PC-9 (cell line): Measurements from ENCODE around the gene APEH. TPM values are rescaled to one million over a fixed set of nuclear protein-coding genes. Genes with fewer than 3 reads are reported as not detected.

Experiments used
- BruUV-seq: library from RNA; stranded (reverse); fragments of 400-500 nt; replicated peaks from 2 replicates; lab custom pipeline; 2021; lab: Mats Ljungman, UMichigan
- CTCF ChIA-PET: fragments of 300-600 bp; sonication (Branson Sonifier 250); formaldehyde crosslinking; loops from one replicate; lab custom pipeline; 2022; ENCODE audit warnings: antibody characterized with exemption; lab: Charles Lee
- POLR2A ChIA-PET: fragments of 300-600 bp; sonication (Branson Sonifier 250); formaldehyde crosslinking; loops from one replicate; lab custom pipeline; 2022; ENCODE audit warnings: antibody characterized with exemption; ENCODE audit not compliant: unreplicated experiment; lab: Charles Lee
- DNase-seq, 2 experiments: peaks; one replicate each; pipeline versions ENCODE4 v3.0.0 to v3.0.0-alpha.2; 2015 to 2022; ENCODE audit warnings: mixed read lengths in 1 of 2
- H2AFZ ChIP-seq: fragments of 200-600 bp; sonication (generic); 2 replicates; pipeline ENCODE4 v1.8.1; 2017; ENCODE audit warnings: antibody characterized with exemption
- H3F3A ChIP-seq: fragments of 200-600 bp; sonication (generic); 2 replicates; pipeline ENCODE4 v1.8.1; 2017; ENCODE audit warnings: antibody characterized with exemption, mild to moderate bottlenecking, low read depth; ENCODE audit not compliant: insufficient read depth
- H3K27ac ChIP-seq: fragments of 200-600 bp; sonication (generic); 2 replicates; pipeline ENCODE4 v1.6.1; 2016; ENCODE audit warnings: mixed run types
- H3K27me3 ChIP-seq: fragments of 200-600 bp; sonication (generic); 2 replicates; pipeline ENCODE4 v1.6.1; 2016; ENCODE audit warnings: low read depth, mixed run types; ENCODE audit not compliant: insufficient read depth
- H3K36me3 ChIP-seq: fragments of 200-600 bp; sonication (generic); 2 replicates; pipeline ENCODE4 v1.6.1; 2016; ENCODE audit warnings: low read depth, mixed run types
- H3K4me1 ChIP-seq: fragments of 200-600 bp; sonication (generic); replicated peaks from 2 replicates; pipeline ENCODE4 v1.6.1; 2016; ENCODE audit warnings: mixed run types; ENCODE audit not compliant: insufficient read depth
- H3K4me2 ChIP-seq: fragments of 200-600 bp; sonication (generic); 2 replicates; pipeline ENCODE4 v1.6.1; 2017; ENCODE audit warnings: mixed run types
- H3K4me3 ChIP-seq: fragments of 200-600 bp; sonication (generic); 2 replicates; pipeline ENCODE4 v1.6.1; 2016; ENCODE audit warnings: mixed run types
- H3K79me2 ChIP-seq: fragments of 200-600 bp; sonication (generic); 2 replicates; pipeline ENCODE4 v1.6.1; 2017; ENCODE audit warnings: low read depth, mixed run types
- H3K9me2 ChIP-seq: fragments of 200-600 bp; sonication (generic); 2 replicates; pipeline ENCODE4 v1.8.1; 2017; ENCODE audit warnings: mild to moderate bottlenecking; ENCODE audit not compliant: insufficient read depth
- H3K9me3 ChIP-seq: fragments of 200-600 bp; sonication (generic); 2 replicates; pipeline ENCODE4 v1.8.1; 2016; ENCODE audit warnings: low read depth; ENCODE audit not compliant: insufficient read depth
- H4K20me1 ChIP-seq: fragments of 200-600 bp; sonication (generic); 2 replicates; pipeline ENCODE4 v1.8.1; 2017; ENCODE audit not compliant: insufficient read depth
- EZH2 ChIP-seq: fragments of 200-600 bp; sonication (generic); IDR thresholded peaks from 2 replicates; pipeline ENCODE4 v1.8.0; 2017; ENCODE audit warnings: antibody characterized with exemption, low read depth
- intact Hi-C: fragments of 100-400 bp; cut with micrococcal nuclease; formaldehyde crosslinking; loops from one replicate; pipeline ENCODE4 v1.10.0; 2022; ENCODE audit not compliant: unreplicated experiment
- total RNA-seq: library from RNA; stranded (reverse); gene quantifications from 2 replicates; pipeline ENCODE4 v1.2.3, GENCODE V29; 2021
- TF ChIP-seq, protein P1 (sequence below): fragments of 200-600 bp; sonication (generic); conservative IDR thresholded peaks from 2 replicates; pipeline ENCODE4 v1.6.1; 2017; ENCODE audit warnings: mixed run types, antibody characterized with exemption, mild to moderate bottlenecking, moderate library complexity

APEH gene
- total RNA-seq, 1 experiment from 2014 or later, result 131 TPM

DNA sequence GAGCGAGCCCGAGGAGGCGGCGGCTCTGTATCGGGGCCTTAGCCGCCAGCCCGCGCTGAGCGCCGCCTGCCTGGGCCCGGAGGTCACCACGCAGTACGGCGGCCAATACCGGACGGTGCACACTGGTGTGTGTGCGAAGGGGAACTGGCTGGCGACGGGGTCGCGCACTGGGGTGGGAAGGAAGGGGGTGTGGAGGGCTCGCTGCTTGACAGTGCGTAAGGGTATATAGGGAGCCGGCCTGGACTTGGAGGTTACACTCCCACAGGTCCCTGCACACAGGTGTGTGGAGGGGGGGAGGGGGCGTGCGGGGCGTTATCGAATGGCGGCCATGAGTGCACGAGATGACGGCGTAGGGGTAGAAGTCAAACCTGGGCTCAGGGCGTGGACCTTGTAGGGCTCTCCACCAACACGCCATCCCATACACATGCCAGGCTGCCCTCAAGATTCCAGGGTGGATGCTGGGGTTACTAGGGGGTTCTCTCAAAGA is 389 bp downstream of the APEH start:
- Histone ChIP-seq H3K27ac (no peak overlapping the region), H3K36me3 (no peaks in the 10 kb centered on the region; the same call in 1 of the 2 replicates), H4K20me1 (peaks cover 7% of the 10 kb centered on the region; the same call in 1 of the 2 replicates), H2AFZ (peak overlapping the region; percentile 83), H3K79me2 (peaks cover 21% of the 10 kb centered on the region; the same call in 1 of the 2 replicates), H3K9me3 (no peaks in the 10 kb centered on the region), H3K9me2 (no peaks in the 10 kb centered on the region), H3K27me3 (no peaks in the 10 kb centered on the region), H3K4me1 (peaks cover 14% of the 10 kb centered on the region), H3F3A (peaks cover 8% of the 10 kb centered on the region; the same call in 1 of the 2 replicates), H3K4me3 (peak overlapping the region; percentile 86), H3K4me2 (peak overlapping the region; percentile 79)
- no peak for TF ChIP-seq EZH2
- TF ChIP-seq, protein P1, sequence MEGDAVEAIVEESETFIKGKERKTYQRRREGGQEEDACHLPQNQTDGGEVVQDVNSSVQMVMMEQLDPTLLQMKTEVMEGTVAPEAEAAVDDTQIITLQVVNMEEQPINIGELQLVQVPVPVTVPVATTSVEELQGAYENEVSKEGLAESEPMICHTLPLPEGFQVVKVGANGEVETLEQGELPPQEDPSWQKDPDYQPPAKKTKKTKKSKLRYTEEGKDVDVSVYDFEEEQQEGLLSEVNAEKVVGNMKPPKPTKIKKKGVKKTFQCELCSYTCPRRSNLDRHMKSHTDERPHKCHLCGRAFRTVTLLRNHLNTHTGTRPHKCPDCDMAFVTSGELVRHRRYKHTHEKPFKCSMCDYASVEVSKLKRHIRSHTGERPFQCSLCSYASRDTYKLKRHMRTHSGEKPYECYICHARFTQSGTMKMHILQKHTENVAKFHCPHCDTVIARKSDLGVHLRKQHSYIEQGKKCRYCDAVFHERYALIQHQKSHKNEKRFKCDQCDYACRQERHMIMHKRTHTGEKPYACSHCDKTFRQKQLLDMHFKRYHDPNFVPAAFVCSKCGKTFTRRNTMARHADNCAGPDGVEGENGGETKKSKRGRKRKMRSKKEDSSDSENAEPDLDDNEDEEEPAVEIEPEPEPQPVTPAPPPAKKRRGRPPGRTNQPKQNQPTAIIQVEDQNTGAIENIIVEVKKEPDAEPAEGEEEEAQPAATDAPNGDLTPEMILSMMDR, result no peak
- CTCF ChIA-PET, result no interaction called here
- POLR2A ChIA-PET, result interaction anchor here (0.6 kb wide), 1 partner anchor 148 kb away, joined by 3 read pairs; no protein-coding TSS in a partner anchor
- BruUV-seq, result no TSS peak
- no peak for DNase-seq
- intact Hi-C loops, result loop anchor here (1.0 to 5.0 kb wide), 4 partner anchors 72 to 327 kb away; no protein-coding TSS in a partner anchor

DNA sequence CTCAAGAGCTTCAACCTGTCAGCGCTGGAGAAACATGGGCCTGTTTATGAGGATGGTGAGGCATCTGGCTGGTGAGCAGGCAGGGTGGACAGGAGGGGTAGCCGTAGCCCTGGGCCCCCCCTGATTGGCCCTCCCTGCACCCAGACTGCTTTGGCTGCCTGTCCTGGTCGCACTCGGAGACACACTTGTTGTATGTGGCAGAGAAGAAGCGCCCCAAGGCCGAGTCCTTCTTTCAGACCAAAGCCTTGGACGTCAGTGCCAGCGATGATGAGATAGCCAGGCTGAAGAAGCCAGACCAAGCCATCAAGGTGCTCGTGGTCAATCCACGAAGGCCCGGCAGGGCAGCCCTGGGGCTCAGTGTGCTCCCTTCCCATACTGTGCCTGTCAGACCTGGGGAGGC is 1.8 kb downstream of the APEH start:
- peaks cover 8% of the 10 kb centered on the region; the same call in 1 of the 2 replicates for H3F3A ChIP-seq
- TSS peak; percentile 15 for BruUV-seq
- intact Hi-C loops, result no loop called here
- peaks cover 6% of the 10 kb centered on the region; the same call in 1 of the 2 replicates for H4K20me1 ChIP-seq
- H3K9me3 ChIP-seq, result no peaks in the 10 kb centered on the region
- POLR2A ChIA-PET, result no interaction called here
- H3K36me3 ChIP-seq, result no peaks in the 10 kb centered on the region; the same call in 1 of the 2 replicates
- H3K79me2 ChIP-seq, result peaks cover 21% of the 10 kb centered on the region; the same call in 1 of the 2 replicates
- no peak overlapping the region for H2AFZ ChIP-seq
- no peak overlapping the region for H3K4me2 ChIP-seq
- no peaks in the 10 kb centered on the region for H3K27me3 ChIP-seq
- H3K4me3 ChIP-seq, result no peak overlapping the region
- peaks cover 14% of the 10 kb centered on the region for H3K4me1 ChIP-seq
- no peak overlapping the region for H3K27ac ChIP-seq
- H3K9me2 ChIP-seq, result no peaks in the 10 kb centered on the region
- CTCF ChIA-PET, result interaction anchor here (0.6 kb wide), 1 partner anchor 505 kb away, joined by 3 read pairs; no protein-coding TSS in a partner anchor
- TF ChIP-seq, protein P1, result no peak
- TF ChIP-seq EZH2, result no peak
- no peak for DNase-seq

DNA sequence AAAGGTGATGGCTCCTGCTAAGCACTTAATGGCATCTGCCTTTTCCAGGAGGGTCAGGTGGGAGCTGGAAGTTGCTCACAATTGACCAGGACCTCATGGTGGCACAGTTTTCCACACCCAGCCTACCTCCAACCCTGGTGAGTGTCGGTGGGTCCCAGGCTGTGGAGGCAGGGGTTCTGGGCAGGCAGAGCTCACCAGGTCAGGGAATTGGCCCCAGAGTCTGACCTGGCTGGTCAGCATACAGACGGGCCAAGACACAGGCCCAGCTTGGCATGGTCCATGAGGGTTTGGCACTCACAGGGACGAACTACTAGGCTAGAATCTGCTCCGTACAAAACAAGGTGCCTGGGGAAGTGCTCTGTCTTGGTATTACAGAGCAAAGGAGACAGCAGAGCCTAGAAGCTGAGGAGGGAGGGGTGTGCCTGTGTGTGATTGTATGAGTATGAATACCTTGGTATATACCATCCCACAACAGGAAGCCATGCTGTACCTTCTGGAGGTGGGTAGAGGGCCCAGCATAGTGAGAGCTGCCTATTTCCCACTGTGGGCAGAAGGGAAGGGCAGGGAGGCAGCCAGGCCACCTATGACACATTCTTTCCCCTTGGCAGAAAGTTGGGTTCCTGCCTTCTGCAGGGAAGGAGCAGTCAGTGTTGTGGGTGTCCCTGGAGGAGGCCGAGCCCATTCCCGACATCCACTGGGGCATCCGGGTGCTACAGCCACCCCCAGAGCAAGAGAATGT is 6.5 kb downstream of the APEH start:
- H3K4me2 ChIP-seq, result no peak overlapping the region
- H3K79me2 ChIP-seq, result peaks cover under 1% of the 10 kb centered on the region; the same call in 1 of the 2 replicates
- no peaks in the 10 kb centered on the region for H3K27me3 ChIP-seq
- TF ChIP-seq, protein P1, result no peak
- no peak for TF ChIP-seq EZH2
- CTCF ChIA-PET, result no interaction called here
- intact Hi-C loops, result no loop called here
- H3K9me3 ChIP-seq, result no peaks in the 10 kb centered on the region
- H3K27ac ChIP-seq, result no peak overlapping the region
- POLR2A ChIA-PET, result no interaction called here
- no peaks in the 10 kb centered on the region for H3K4me1 ChIP-seq
- H3F3A ChIP-seq, result no peaks in the 10 kb centered on the region
- no peaks in the 10 kb centered on the region for H3K9me2 ChIP-seq
- DNase-seq, result no peak
- no peaks in the 10 kb centered on the region for H4K20me1 ChIP-seq
- H3K36me3 ChIP-seq, result no peaks in the 10 kb centered on the region; the same call in 1 of the 2 replicates
- H3K4me3 ChIP-seq, result no peak overlapping the region
- BruUV-seq, result no TSS peak
- no peak overlapping the region for H2AFZ ChIP-seq
